ENCODE results near the gene ZACN. TPM values are rescaled to one million over a fixed set of nuclear protein-coding genes. Genes with fewer than 3 reads are reported as not detected.
"Not testable (repeated sequence)": the region's sequence is repeated elsewhere in the genome, so short reads cannot be mapped to it uniquely, and the experiment has no call there.

Gene ZACN
- polyA plus RNA-seq, 3 donors: 0.09 TPM; not detected in 2

- Mint-ChIP-seq H3K27ac (no peak overlapping the region), H3K9me3 (no peaks in the 10 kb centered on the region), H3K36me3 (peaks cover 76 to 97% of the 10 kb centered on the region in 2 donors), H3K4me1 (no peaks in the 10 kb centered on the region), H3K4me3 (no peak overlapping the region), H3K27me3 (ENCODE audit: low read depth in 3 of 3) (no peaks in the 10 kb centered on the region)
- no peak overlapping the region for H3K9ac ChIP-seq (ENCODE audit: insufficient read depth, low read length, poor library complexity, severe bottlenecking)
- H3K27me3 ChIP-seq (ENCODE audit: control insufficient read depth in 2 of 2, insufficient read depth in 2 of 2, low read length in 2 of 2): no peaks in the 10 kb centered on the region
- H3K4me3 ChIP-seq (replicated peaks in 1 of 3; ENCODE audit: low read depth in 2 of 3, low read length in 3 of 3): no peak overlapping the region
- H3K27ac ChIP-seq (ENCODE audit: low read depth in 1 of 2, low read length in 2 of 2): no peak overlapping the region
- WGBS (ENCODE audit: insufficient coverage): no CpG with 5 or more reads among the region's 3 CpGs
- H4K20me1 ChIP-seq (ENCODE audit: insufficient read depth, low read length): peaks cover 11% of the 10 kb centered on the region
- no peak for TF ChIP-seq CTCF (IDR thresholded peaks at IDR 0.05)
- H3K4me1 ChIP-seq (ENCODE audit: control insufficient read depth in 1 of 2, insufficient read depth in 2 of 2, low read length in 2 of 2): no peaks in the 10 kb centered on the region
- intact Hi-C loops (cut with micrococcal nuclease): no loop called here
- H3K9me3 ChIP-seq (replicated peaks in 1 of 2; ENCODE audit: control insufficient read depth in 1 of 2, insufficient read depth in 1 of 2, low read length in 2 of 2): no peaks in the 10 kb centered on the region
- H3K79me2 ChIP-seq (ENCODE audit: insufficient read depth, low read length): peaks cover 1% of the 10 kb centered on the region
- DNase-seq: no peak
- H2AFZ ChIP-seq (ENCODE audit: insufficient read depth, low read depth, low read length, poor library complexity, severe bottlenecking): no peak overlapping the region
- H3K4me2 ChIP-seq (replicated peaks; ENCODE audit: extremely low read depth, low read length, poor library complexity, severe bottlenecking): no peak overlapping the region
- peaks cover 79 to 97% of the 10 kb centered on the region in 2 donors for H3K36me3 ChIP-seq (replicated peaks in 1 of 2; ENCODE audit: control insufficient read depth in 1 of 2, insufficient read depth in 2 of 2, low read length in 2 of 2)
These were observed 22.1 kb upstream of the ZACN start for GRCh38 chr17:76056882-76057281.

- DNase-seq; H2AFZ ChIP-seq (ENCODE audit: insufficient read depth, low read depth, low read length, poor library complexity, severe bottlenecking); H3K9ac ChIP-seq (ENCODE audit: insufficient read depth, low read length, poor library complexity, severe bottlenecking); H3K27me3 ChIP-seq (ENCODE audit: control insufficient read depth in 2 of 2, insufficient read depth in 2 of 2, low read length in 2 of 2); H3K9me3 Mint-ChIP-seq; H4K20me1 ChIP-seq (ENCODE audit: insufficient read depth, low read length); H3K27ac ChIP-seq (ENCODE audit: low read depth in 1 of 2, low read length in 2 of 2); H3K27ac Mint-ChIP-seq; H3K4me1 Mint-ChIP-seq; H3K4me1 ChIP-seq (ENCODE audit: control insufficient read depth in 1 of 2, insufficient read depth in 2 of 2, low read length in 2 of 2); H3K4me3 ChIP-seq (replicated peaks in 1 of 3; ENCODE audit: low read depth in 2 of 3, low read length in 3 of 3); H3K79me2 ChIP-seq (ENCODE audit: insufficient read depth, low read length); H3K27me3 Mint-ChIP-seq (ENCODE audit: low read depth in 3 of 3); H3K9me3 ChIP-seq (replicated peaks in 1 of 2; ENCODE audit: control insufficient read depth in 1 of 2, insufficient read depth in 1 of 2, low read length in 2 of 2); intact Hi-C loops (cut with micrococcal nuclease); H3K4me2 ChIP-seq (replicated peaks; ENCODE audit: extremely low read depth, low read length, poor library complexity, severe bottlenecking); H3K4me3 Mint-ChIP-seq: not testable (repeated sequence)
- peaks cover 82 to 96% of the 10 kb centered on the region in 2 donors for H3K36me3 ChIP-seq (replicated peaks in 1 of 2; ENCODE audit: control insufficient read depth in 1 of 2, insufficient read depth in 2 of 2, low read length in 2 of 2)
- 60% methylated on average over 1 of the region's 6 CpGs for WGBS (ENCODE audit: insufficient coverage)
- H3K36me3 Mint-ChIP-seq: peaks cover 76 to 97% of the 10 kb centered on the region in 2 donors
These were observed 20.7 kb upstream of the ZACN start for GRCh38 chr17:76058264-76058663.
